Stimulated activated CD8-positive, alpha-beta memory T cell treated with anti-CD3 and anti-CD28 coated beads, Interleukin-2, amount 100 ng/mL, for 48 hours (primary cell): ENCODE results near the gene LRCOL1.

Source experiments
- DNase-seq, 2 donors: peaks; one replicate each; pipeline ENCODE4 v3.0.0-alpha.2; 2020; ENCODE audit warnings: low read depth in 2 of 2

LRCOL1 gene

DNA sequence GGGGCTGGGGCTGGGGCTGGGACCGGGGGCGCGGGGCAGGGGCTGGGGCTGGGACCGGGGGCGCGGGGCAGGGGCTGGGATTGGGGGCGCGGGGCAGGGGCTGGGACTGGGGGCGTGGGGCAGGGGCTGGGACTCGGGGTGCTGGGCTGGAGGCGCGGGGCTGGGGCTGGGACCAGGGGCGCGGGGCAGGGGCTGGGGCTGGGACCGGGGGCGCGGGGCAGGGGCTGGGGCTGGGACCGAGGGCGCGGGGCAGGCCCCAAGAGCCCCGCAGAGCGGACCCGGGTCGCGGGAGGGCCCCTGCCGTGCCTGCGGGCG lies 8.6 kb upstream of the LRCOL1 start:
- no peak for DNase-seq

DNA sequence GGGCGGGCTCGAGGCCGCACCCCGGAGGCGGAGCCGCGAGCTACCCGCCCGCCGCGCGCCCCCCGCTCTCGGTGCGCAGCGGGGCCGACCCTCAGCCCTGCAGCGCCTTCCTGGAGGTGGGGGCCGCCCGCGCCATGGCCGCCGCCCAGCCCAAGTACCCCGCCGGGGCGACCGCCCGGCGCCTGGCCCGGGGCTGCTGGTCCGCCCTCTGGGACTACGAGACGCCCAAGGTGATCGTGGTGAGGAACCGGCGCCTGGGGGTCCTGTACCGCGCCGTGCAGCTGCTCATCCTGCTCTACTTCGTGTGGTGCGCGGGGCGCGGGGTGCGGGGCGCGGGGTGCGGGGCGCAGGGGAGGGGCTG lies 8.3 kb upstream of the LRCOL1 start, which contains the start of gene P2RX2:
TSS of gene P2RX2 (plus strand) at position 94 of the 361 bp plus-strand sequence. CDS start at position 135, 41 bp downstream.
- no peak for DNase-seq

GRCh38 chr12:132617822-132618682 lies 7.7 kb upstream of the LRCOL1 start:
- no peak for DNase-seq

- DNase-seq = no peak
These were observed 6.8 kb upstream of the LRCOL1 start for GRCh38 chr12:132617135-132617701.

GRCh38 chr12:132615579-132616038 lies 5.2 kb upstream of the LRCOL1 start:
- DNase-seq = no peak

GRCh38 chr12:132614861-132615578 lies 4.6 kb upstream of the LRCOL1 start:
- peak; percentile 72 to 75 for DNase-seq

- no peak for DNase-seq
These were observed 3.6 kb upstream of the LRCOL1 start for GRCh38 chr12:132614029-132614428.

DNA sequence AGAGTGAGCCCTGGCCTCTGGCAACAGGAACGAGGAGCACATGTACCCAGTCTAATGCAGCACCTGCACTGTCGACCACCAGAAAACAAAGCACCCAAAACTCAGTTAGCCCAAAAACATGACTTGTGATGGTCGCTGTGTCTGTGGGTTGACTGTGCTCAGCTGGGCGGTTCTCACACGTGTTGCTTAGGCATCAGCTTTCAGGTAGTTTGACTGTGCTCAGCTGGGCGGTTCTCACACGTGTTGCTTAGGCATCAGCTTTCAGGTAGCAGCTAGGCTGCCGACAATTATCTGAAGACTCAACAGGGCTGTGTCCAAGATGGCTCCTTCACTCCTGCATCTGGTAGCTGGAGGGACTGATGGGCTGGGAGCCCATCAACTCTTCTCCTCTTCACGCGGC lies 1.2 kb upstream of the LRCOL1 start:
- no peak for DNase-seq

DNA sequence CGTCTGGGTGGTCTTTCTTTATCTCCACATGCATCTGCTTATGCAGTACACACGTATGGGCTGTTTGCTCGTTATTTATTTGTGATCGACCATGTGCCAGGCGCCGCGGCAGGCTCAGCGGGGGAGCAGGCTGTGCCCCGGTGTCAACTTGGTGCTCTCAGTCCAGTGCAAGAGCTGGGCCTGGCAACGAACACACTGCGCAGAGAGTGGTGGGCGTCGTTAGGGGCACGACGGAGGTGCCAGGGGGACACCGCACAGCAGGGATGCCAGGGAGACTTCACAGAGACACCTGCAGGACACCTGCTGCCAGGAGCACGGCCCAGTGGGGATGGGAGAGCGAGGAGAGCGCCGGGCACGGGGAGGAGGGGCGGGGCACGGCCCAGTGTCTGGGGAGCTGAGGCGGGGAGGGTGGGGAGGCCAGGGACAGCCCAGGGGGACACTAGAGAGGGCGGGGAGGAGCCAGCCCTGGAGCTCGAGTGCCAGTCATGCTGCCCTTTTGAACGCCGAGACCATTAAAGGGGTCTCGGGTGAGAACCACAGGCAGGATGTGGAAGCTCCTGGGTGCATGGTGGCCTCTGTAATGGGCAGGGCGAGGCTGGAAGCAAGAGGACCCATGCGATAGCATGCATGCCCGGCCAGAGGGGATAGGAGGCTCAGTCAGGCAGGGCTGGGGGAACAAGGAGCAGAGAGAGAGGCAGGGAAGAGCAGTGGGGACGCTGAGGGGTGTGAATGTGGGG lies 652 bp upstream of the LRCOL1 start:
- DNase-seq = no peak

GRCh38 chr12:132608231-132609171 lies 1.9 kb downstream of the LRCOL1 start:
- no peak for DNase-seq

DNA sequence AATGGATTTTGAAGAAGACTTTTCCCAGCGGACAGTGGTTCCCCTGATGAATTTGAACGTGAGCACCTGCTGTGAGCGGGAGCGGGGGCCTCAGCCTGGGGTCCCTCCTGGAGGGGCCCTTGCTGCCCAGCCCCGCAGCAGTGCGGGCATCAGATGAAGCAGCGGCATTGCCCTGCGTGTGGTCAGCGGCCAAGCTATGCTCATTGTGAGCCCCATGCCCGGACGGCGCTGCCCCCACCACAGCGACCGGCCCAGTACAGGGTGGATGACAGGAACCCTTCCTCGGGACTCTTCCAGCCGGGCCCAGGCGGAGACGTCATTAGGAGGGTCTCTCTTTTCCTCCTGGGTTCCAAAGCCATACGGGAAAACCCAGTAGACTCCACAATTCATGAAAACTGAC lies 3.5 kb downstream of the LRCOL1 start:
- no peak for DNase-seq

DNA sequence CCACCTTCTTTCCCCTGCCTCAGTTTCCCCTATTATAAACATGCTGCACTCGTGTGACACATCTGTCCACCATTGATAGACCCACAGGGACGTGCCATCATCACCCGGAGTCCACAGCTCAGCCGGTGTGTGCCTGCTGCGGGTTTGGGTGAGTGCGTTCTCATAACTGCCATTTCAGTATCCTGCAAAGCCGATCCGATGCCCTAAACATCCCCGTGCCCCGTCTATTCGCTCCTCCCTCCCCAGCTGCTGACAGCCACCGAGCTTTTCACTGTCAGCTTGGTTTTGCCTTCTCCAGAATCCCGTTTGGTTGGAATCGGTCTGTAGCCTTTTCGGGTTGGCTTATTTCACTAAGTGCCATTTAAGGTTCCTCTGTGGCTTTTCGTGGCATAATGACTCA lies 3.9 kb downstream of the LRCOL1 start:
- DNase-seq = no peak

- DNase-seq = no peak
These were observed 4.5 kb downstream of the LRCOL1 start for GRCh38 chr12:132605892-132606291.

- DNase-seq = no peak
These were observed 5.5 kb downstream of the LRCOL1 start for GRCh38 chr12:132604668-132605441.

- DNase-seq = no peak
These were observed 6.2 kb downstream of the LRCOL1 start for GRCh38 chr12:132604151-132604618.

GRCh38 chr12:132603240-132604150 lies 6.9 kb downstream of the LRCOL1 start:
- no peak for DNase-seq

DNA sequence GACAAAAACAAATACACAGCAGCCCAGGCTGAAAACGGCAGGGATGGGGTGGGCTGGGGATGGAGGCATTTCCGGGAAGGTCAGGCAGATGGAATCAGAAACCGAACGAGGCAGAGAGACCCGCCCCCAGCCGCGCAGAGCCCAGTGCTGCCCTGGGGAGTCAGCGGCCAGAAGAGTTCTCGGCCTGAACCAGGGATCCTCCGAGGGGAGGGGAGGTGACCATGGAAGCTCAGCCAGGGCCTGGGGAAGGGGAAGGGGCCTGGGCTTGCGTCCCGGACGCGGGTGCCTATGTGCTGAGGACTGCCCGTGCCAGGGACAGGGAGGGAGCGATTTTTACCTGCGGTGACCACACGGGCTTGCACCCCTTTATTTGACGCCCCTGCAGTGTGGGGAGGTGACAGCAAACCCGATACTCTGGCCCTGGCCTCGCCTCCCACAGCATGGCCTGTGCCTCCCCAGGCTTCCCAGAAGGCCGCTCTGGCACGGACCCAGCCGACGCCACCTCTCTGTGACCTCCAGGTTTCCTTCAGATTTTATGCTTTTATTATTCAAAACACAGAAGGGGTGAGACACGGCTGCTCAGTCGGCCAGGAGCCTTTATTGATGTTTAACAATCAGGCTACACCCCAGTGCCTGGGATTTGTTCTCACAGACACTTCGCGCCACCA lies 7.7 kb downstream of the LRCOL1 start:
- no peak for DNase-seq

GRCh38 chr12:132601171-132601883 lies 9.1 kb downstream of the LRCOL1 start:
- no peak for DNase-seq
